Colon (tissue), 2 donors: ENCODE measurements around the gene MYH14.

Experiments used
- FAIRE-seq: peaks from 2 replicates; lab custom pipeline; 2012; peaks lifted over from hg19 to GRCh38; lab: Jason Lieb, UNC
- donor health status: control.
- donor health status: control.

MYH14 gene

DNA sequence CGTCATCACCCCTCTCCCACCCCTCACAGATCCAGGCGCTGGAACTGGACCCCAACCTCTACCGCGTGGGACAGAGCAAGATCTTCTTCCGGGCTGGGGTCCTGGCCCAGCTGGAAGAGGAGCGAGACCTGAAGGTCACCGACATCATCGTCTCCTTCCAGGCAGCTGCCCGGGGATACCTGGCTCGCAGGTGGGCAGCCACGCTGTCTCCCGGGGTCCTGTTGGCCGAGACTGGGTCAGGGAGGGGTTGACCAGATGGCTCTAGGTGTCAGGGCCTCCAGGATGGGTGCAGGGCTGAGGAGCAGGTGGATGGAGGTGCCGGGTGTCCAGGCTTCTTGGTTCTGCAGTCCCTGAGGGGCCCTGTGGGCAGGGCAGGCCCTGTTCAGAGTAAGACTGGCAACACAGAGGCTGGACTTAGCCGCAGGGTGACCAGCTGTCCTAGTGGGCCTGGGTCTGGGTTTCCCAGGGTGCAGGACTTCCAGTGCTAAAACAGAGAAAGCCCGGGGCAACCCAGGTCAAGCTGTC is 58.1 kb downstream of the MYH14 start:
- FAIRE-seq = no peak

DNA sequence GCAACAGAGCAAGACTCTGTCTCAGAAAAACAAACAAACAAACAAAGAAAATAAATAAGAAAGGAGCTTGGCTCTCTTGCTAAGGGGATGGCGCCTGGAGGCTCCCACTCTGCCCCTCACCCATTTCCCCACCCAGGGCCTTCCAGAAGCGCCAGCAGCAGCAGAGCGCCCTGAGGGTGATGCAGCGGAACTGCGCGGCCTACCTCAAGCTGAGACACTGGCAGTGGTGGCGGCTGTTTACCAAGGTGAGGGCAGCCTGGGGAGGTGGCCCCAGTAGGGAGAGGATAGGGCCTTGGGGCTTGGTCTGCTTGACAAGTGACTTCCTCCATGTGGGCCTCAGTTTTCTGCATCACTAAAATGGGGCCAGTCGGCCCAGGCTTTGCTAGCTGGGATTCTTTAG is 59.8 kb downstream of the MYH14 start:
- FAIRE-seq = no peak

DNA sequence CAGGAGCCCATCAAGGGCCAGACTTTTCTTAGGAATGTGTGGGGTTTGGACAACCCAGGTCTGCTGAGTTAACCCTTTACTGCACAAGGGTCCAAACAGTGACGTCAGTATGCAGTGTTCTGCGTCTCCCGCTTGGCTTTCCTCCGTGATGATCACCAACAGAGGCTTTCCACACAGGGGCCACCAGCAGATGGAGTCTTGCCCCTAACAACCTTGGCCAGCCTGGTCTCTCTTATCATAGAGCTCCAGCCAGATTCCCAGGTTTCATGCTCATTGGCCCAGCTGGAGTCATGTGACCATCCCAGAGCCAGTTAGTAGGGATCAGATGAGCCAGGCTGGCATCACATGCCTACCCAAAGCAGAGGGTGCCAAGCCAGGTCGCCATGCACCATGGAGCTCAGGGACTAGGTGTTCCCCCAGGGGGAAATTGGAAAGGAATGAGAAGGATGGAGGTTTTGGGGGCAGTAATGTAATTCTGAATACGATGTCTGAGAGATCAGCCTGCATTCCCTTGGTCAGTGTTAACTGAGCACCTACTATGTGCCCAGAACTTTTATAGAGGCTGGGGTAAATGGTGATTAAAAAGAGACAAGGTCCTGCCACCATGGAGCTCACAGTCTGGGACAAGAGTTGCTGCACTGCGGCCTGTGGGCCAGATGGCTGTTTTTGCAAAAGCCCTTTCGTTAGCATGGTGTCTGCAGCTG is 61.2 kb downstream of the MYH14 start:
- FAIRE-seq = no peak

DNA sequence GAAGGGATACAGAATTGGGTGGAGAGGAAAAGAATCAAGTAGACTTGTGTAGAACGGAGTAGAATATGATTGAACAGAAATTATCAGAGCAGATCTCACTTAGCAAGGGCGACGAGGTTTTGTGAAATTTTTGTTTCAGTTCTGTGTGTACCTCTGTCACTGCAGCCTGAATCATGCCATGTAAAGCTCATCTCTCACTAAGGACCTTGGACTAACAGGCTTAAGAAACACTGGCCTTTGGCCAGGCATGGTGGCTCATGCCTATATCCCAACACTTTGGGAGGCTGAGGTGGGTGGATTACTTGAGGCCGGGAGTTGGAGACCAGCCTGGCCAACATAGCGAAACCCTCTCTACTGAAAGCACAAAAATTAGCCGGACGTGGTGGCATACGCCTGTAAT is 62.6 kb downstream of the MYH14 start:
- FAIRE-seq = no peak

DNA sequence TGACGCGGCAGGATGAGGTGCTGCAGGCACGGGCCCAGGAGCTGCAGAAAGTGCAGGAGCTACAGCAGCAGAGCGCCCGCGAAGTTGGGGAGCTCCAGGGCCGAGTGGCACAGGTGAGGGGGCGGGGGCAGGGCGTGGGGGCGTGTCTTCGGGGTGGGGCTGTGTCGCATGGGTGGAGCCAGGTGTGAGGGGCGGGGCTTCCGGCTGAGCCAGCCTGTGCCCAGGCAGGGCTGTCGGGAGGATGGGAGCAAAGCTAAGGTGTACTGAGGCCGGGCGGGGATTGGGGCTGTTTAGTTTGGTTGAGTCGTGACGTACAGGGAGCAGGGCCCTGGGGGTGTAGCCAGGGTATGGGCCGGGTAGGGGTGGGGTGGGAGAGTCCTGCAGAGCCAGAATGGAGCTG is 63.5 kb downstream of the MYH14 start:
- no peak for FAIRE-seq

DNA sequence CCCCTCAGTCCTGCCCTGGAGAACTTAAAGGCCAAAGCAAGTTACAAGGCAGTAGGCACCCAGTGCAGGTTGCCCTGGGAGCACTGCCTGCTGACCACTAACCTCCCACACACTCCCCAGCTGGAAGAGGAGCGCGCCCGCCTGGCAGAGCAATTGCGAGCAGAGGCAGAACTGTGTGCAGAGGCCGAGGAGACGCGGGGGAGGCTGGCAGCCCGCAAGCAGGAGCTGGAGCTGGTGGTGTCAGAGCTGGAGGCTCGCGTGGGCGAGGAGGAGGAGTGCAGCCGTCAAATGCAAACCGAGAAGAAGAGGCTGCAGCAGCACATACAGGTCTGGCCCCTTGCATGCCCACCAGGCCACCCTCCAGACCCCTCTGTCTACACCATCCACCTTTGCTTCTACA is 64.6 kb downstream of the MYH14 start:
- FAIRE-seq = no peak

DNA sequence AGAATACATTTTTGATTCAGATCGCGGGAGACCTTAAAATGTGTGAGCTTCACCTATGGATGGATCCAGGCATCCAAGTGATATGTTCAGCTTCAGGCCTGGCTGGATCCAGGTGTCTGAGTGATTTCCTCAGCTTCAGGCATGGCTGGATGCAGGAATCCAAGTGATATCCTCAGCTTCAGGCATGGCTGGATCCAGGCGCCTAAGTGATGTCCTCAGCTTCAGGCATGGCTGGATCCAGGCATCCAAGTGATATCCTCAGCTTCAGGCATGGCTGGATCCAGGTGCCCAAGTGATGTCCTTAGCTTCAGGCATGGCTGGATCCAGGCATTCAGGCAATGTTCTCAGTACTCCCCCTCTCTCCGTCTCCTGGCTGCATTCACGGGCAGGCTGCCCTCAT is 65.1 kb downstream of the MYH14 start:
- no peak for FAIRE-seq

DNA sequence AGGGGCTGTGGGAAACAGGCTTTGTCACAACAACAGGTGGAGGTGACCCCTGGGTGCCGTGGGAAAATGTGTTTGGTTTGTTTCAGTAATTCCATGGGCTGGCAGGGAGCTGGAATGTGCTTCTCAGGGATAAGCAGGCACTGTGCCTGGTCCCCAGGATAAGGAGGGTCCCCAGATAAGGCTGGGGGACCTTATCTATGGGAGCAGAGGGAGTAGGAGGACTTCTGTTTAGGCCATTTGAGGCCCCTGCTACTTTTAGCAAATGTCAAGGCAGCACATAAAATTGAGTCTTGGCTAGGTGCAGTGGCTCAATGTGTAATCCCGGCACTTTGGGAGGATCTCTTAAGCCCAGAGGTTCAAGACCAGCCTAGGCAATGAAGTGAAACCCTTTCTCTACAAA is 66.2 kb downstream of the MYH14 start:
- no peak for FAIRE-seq

DNA sequence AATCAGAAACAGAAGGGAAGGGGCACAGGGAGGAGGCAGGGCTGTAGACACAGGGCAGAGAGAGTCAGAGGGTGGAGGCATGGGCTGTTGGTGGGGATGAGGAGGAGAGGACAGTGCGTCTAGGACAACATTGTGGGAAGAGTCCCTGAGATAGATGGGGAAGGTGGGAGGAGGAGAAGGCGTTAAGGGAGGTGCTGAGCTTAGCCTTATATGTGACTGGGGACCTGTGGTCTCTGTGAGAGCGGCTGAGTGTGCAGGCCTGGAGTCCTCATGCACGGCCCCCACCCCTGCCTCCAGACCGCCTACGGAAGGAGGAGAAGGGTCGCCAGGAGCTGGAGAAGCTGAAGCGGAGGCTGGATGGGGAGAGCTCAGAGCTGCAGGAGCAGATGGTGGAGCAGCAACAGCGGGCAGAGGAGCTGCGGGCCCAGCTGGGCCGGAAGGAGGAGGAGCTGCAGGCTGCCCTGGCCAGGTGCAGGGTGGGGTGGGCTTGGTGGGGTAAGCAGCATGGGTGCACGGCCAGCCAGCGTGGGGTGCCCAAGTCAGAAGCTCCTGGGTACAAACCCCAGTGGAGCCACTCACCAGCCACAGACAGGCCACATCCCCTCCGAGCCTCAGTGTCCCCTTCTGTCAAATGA is 69.0 kb downstream of the MYH14 start:
- FAIRE-seq = no peak

DNA sequence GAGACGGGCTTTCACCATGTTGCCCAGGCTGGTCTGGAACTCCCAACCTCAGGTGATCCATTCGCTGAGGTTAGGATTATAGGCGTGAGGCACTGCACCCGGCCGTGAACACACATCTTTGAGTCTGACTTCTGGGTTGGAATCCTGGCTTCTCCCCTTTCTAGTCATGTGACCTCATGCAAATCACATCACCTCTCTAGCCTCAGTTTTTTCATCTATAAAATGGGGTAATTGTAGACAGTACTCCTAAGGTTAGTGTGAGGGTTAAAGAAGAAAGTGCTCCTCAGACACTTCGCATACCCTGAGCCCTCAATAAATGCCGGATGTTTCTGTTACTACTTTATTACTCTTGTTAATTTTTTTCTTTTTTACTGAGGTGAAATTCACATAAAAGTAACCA is 70.4 kb downstream of the MYH14 start:
- FAIRE-seq = no peak

DNA sequence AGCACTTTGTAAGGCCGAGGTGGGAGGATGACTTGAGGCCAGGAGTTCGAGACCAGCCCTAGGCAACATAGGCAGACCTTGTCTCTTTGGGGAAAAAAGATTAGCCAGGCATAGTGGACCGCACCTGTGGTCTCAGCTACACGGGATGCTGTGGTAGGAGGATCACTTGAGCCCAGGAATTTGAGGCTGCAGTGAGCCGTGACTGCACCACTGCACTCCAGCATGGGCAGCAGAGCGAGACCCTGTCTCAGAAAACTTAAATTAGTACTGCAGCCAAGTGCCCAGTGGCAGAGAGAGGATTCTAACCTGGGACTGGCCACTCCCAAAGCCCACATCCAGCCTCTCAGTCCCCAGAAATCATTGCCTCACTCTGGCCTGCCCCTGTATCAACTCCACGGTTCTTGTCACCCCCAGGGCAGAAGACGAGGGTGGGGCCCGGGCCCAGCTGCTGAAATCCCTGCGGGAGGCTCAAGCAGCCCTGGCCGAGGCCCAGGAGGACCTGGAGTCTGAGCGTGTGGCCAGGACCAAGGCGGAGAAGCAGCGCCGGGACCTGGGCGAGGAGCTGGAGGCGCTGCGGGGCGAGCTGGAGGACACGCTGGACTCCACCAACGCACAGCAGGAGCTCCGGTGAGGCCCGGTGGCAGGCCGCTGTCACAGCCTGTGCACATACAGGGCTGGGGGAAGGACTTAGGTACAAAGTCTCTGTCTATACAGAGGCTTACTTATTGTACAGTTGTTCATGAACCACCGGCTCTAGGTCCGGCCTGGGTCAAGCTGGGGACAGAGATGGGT is 72.4 kb downstream of the MYH14 start:
- no peak for FAIRE-seq

DNA sequence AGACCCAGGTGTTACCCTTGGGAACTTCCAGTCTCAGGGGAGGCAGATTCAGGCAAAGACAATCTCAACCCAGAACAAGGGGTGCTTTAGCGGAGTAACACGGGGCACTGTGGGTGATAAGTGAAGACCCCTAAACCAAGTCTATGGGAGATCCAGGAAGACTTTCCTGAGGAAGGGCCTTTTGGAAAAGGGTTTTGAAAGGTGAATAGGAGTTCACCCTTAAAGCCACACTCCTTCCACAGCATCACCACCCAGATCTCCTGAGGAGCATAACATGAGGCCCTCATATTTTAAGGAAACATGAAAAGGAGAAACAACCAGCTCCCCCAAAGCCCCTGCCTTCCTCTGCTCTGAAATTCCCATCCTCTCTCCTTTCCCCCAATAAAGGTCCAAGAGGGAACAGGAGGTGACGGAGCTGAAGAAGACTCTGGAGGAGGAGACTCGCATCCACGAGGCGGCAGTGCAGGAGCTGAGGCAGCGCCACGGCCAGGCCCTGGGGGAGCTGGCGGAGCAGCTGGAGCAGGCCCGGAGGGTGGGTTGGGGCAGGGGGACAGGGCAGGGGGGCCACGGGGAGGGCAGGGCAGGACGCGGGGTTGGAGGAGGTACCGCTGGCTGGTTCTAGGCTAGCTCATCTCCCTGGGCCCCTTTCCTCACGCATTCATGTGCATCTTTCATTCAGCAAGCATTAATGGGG is 73.1 kb downstream of the MYH14 start:
- FAIRE-seq = no peak

DNA sequence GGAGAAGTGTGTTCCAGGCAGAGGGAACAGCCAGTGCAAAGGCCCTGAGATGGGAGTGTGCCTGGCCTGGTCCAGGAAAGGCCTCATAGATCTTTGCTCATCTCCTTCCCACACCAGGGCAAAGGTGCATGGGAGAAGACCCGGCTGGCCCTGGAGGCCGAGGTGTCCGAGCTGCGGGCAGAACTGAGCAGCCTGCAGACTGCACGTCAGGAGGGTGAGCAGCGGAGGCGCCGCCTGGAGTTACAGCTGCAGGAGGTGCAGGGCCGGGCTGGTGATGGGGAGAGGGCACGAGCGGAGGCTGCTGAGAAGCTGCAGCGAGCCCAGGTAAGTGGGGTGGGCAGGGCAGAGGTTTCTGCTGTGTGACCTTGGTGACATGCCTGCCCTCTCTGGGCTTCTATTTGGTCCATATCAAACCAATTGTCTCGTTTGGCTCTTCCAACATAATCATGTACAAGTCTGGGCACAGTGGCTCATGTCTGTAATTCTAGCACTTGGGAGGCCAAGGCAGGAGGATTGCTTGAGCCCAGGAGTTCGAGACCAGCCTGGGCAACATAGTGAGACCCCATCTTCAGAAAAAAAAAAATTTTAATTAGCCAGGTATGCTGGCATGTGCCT is 74.7 kb downstream of the MYH14 start:
- no peak for FAIRE-seq

DNA sequence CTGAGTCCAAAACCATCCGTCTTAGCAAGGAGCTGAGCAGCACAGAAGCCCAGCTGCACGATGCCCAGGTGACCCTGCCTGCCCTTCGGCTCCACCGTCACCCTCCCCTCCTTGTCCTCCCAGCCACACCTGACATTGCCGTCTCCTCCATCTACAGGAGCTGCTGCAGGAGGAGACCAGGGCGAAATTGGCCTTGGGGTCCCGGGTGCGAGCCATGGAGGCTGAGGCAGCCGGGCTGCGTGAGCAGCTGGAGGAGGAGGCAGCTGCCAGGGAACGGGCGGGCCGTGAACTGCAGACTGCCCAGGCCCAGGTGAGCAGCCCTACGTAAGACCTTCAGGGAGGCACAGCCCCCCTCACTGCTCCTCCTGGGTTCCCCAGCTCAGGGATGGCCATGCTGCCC is 76.7 kb downstream of the MYH14 start:
- FAIRE-seq = no peak

DNA sequence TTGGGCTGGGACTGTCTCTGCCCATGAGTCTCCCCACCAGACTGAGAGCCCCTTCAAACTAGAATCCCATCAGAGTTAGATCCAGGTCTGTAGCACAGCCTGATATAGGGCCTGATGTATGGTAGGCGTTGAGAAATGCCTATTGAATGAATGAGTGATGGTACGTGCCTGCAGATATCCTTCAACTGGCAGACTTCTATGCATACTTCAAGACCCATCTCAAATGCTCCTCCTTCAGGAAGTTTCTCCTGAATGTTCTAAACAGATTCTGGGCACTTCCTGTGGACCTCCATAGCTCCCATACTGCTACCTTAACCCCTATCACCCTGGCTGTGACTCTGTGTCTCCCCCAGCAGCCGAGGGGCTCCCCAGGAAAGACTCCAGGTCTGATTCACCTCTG is 77.6 kb downstream of the MYH14 start:
- FAIRE-seq = no peak

DNA sequence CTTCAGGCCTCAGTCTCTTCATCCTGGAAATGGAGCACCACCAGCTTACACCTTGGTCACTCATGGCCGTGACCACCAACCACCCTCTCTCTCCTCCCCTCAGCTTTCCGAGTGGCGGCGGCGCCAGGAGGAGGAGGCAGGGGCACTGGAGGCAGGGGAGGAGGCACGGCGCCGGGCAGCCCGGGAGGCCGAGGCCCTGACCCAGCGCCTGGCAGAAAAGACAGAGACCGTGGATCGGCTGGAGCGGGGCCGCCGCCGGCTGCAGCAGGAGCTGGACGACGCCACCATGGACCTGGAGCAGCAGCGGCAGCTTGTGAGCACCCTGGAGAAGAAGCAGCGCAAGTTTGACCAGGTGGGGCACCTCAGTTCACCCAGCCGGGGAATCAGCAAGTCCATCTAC is 78.1 kb downstream of the MYH14 start:
- no peak for FAIRE-seq

DNA sequence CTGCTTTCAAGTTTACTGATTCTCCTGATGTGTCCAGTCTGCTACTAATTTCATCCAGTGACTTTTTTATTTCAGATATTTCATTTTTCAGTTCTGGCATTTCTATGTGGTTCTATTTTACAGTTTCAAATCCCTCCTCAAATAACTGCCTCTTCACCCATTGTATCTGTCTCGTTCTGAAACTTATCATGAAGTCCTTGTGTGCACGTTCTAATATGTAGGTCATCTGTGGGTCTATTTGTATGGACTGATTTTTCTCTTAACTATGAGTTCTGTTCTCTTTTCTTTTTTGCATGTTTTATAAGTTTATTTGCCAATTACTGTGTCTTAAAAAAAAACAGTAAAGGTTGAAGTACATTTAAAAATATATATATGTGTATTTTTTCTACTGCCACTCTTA is 82.4 kb downstream of the MYH14 start:
- no peak for FAIRE-seq

DNA sequence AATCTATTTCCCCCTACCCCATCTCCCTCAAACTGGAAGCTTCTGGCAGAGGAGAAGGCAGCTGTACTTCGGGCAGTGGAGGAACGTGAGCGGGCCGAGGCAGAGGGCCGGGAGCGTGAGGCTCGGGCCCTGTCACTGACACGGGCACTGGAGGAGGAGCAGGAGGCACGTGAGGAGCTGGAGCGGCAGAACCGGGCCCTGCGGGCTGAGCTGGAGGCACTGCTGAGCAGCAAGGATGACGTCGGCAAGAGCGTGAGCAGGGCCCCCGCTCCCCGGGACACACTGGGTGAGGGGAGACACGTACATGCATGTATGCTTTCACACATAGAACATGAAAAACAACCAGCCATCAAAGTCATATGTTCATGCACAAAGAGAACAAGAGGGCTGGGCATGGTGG is 83.0 kb downstream of the MYH14 start:
- FAIRE-seq = no peak

DNA sequence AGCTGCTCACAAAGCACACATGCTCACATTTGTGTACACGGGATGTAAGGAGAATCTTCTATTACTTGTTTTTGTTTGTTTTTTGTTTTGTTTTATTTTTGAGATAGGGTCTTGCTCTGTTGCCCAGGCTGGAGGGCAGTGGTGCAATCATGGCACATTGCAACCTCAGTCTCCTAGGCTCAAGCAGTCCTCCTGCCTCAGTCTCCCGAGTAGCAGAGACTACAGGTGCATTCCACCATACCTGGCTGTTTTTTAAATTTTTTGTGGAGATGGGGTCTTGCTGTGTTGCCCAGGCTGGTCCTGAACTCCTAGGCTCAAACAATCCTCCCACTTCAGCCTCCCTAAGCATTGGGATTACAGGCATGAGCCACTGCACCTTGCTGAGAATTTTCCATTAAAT is 83.9 kb downstream of the MYH14 start:
- FAIRE-seq = no peak

DNA sequence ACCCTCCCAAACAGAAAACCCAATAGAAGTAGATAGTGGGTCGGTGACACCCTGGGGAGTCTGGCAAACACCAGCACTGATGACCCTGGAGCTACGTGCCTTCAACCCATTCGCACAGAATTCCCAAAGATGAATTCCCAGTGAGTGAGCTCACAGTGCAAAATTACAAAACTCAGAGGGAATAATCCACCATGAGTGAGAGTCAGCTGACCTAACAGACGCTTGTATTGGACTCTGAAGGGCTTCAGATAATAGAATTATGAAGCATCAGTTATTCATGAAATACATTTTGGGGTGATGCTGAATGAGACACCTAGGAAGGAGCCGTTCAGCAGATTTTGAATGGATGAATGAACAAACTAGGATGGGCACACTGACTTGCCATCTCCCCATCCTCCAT is 85.5 kb downstream of the MYH14 start:
- no peak for FAIRE-seq

DNA sequence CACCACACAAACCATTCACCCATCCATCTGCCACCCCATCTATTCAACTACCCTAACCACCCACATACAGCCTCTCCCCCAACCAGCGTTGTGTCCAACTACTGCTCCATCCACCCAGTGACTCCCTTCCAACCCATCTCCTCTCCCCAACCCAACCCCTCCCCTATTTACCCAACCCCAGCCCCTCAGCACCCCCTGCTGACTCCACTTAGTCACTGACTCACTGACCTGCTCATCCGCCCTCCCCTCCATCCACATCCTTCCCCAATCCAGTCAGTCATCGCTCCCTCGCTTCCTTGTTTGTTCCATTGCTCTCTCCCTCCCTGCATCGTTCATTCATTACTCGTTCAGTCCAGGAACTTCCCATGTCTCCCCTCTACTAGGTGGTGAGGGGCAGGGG is 86.6 kb downstream of the MYH14 start:
- FAIRE-seq = no peak

DNA sequence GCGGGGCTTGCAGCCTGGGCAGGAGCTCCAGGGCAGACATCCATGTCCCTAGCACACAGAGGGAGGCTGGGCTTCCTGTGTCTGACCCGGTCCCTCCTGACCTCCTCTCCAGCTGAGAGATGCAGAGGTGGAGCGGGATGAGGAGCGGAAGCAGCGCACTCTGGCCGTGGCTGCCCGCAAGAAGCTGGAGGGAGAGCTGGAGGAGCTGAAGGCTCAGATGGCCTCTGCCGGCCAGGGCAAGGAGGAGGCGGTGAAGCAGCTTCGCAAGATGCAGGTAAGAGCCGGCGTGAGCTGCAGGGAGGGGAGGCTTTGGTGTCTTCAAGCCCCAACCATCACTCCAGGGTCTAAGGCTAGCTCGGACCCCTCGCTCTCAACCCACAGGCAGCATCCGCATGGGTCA is 87.4 kb downstream of the MYH14 start:
- no peak for FAIRE-seq
